DMS153 (cell line): ENCODE data around the gene TNS1.

Source experiments
- DNase-seq: peaks from one replicate; lab custom pipeline; 2025; lab: John Stamatoyannopoulos, UW

TNS1 gene

DNA sequence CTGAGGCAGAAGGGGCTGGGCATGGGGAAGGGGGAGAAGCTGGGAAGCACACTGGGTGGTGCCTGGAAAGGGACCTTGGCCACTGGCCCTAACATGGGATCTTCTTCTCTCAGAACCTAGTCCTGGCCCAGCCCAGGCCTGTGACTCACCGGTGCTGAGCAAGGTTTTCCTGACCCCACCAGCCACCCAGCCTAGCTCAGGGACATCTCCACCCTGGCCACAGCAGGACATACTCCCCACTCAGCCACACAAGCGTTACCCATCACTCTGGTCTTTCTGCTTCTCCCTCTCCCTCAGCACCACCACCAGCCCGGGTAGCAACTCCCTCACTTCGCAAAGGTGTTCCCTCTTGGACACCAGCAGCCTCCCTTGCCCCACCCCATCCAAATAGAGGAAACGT lies 22.8 kb downstream of the TNS1 start:
- no peak for DNase-seq

DNA sequence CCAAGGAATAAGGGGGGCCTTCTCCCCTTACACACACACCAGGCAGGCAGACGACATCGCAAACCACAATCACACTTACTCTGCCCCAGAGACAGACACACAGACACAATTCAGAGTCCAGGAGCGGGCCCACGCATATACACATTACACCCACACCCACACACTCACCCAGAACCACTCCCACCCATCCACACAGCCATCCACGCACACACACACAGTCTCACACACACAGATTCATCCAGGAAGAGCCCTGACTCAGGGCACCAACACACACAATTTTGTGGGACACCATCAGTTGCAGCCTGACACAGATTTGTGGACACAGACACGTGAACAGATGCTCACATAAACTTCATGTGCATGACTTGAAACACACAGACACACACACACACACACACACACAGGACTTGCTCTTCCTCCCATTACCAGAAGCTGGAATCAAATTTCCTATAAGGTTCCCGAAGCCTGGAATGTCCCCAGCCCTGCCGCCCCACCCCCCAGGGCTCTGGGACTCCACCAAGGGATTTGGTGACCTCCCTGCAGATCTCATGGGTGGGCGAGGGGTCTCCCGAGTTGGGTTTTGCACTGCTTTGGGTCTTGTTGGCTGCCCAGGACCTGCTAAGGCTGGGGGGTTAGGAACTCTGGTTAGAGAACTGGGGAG lies 23.5 kb downstream of the TNS1 start:
- no peak for DNase-seq

DNA sequence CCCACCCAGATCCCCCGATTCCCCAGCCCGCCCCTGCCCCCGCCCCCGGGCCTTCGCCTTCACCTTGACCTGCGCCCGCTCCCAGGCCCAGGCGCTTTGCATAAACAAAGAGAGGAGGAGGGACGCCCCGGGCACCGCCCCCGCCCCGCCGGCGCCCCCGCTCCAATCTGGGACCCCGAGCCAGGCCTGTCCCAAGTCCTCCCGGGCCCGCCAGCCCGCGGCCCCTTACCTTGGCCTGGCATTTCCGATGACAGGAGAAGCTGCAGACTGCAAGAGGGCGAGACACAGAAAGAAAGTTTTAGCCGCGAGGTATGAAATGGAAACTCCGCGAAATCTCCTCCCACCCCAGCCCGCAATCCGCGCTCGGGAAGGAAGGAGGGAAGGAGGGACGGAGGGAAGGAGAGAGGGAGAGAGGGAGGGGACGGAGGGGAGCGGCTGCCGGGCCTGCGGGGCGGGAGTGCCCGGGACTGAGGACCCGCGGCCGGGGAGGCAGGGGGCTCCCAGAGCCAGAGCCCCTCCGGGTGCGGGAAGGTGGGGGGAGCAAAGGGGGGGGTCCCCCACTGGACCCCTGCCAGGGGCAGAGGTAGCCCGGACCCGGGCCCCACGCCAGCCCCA lies 24.2 kb downstream of the TNS1 start:
- no peak for DNase-seq

DNA sequence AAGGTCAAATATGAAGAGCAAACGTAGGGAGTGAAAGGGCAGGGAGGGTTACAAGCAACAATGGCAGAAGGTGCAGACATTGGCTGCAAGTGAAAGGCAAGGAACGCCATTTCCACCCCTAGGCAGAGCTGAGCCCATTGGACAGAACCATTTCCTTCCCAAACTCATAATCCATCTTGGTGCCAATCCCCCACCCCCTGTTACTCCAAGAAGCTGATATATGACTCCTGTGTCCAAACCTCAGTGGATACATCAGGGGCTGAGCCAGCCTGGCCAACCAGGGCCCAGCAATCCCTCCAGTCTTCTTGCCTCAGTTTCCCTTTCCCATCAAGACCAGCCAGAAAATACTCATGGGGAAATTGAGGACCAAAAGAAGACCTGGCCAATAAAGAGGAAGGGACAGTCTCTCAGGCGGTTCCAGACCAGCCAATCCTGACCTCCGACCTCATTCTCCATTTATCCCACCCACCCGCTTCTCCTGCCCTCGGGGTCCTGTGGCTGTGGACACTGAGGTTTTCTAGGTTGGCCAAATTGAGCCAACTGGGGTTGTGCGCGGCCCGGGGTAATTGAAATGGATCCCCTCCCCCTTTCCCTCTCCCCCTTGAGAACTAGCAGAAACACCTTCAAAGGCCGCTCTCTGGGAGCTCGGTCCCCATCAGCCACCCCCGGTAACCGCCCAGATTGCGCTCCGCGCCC lies 24.8 kb downstream of the TNS1 start:
- DNase-seq, result no peak

DNA sequence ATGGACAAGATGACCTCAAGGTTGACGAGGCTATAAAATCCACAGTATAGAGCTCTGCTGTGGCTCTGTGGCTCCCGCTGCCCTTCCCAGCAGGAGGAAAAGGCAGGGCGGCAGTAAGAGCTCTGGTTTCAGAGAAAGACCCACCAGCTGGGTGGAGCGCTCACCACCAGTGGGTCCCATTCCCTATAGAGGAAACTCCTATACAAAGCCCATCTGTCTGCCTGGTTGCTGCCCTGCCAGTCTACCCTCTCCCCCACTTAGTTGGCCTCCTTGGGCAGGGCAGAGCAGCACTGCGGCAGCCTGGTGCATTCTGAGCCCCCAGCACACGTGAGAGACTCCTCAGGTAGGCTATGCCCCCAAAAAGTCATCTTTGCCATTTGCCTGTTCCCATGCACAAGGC lies 26.5 kb downstream of the TNS1 start:
- DNase-seq, result no peak

DNA sequence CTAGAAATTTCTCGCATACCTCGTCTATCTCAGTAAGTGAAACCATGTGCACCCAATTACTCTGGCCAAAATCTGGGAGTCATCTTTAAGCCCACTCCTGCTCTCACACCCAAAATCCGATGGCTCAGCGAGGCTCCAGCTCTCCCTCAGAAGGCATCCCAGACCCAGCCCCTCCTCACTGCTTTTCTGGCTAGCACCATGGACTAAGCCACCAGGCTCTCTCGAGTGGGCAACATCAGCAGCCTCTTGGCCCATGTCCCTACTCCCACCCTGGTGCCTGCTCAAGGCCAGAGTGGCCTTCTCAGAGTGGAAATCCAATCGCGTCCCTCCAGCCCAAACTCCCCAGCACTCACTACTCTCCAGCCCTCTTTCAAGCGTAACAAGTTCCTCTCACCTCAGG lies 27.2 kb downstream of the TNS1 start:
- DNase-seq, result no peak

DNA sequence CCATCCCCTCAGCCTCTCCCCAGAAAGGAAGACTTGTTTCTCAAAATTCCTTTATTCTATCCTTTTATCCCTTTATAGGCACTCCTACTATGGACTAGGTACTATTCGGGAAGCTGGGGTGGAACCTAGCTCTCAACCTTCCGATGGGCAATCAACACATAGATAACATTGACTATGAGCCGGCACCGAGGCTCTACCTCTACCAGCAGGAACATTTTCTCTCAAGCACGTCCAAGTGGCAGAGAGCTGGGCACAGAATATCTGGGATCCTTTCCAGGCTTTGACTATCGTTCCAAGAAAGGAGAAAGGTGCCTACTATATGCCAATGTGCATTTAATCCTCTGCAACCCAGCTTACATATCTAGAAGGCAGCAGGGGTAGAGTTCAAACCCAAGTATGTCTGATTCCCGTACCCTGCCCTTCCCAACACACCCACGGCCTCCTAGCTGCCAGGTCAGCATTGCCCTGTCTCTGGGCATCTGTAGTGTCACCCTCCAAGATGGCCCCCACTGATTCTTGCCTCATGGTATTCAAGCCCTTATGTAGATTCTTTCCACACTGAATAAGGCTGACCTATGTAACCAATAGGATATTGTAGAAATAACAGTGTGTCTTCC lies 28.3 kb downstream of the TNS1 start:
- no peak for DNase-seq

DNA sequence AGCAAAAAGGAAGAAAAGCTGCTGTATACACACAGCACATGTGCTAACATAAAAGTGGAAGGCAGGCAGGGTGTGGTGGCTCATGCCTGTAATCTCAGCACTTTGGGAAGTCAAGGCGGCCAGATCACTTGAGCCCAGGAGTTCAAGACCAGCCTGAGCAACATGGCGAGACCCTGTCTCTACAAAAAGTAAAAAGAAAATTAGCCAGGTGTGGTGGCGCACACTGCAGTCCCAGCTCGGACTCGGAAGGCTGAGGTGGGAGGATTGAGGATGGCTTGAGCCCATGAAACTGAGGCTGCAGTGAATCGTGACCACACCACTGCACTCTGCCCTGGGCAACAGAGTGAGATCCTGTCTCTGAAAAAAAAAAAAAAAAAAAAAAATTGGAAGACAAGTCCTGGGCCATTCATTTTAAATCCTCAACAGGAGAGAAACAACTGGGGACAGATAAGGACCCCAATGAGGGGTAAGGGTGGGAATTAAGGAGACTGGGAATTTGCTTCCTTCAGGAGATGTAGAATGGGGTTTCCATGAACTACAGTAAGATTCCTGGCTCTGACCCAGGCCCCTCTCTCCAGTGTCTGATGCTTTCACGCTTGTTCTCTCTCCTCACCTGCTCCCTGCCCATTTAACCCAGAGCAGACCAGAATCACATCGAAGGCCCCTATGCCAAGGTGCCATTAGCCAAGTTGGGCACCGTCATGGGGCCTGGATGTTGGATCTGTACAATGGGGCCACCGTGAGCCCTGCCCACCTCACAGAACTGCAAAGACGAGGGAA lies 29.6 kb downstream of the TNS1 start:
- no peak for DNase-seq

DNA sequence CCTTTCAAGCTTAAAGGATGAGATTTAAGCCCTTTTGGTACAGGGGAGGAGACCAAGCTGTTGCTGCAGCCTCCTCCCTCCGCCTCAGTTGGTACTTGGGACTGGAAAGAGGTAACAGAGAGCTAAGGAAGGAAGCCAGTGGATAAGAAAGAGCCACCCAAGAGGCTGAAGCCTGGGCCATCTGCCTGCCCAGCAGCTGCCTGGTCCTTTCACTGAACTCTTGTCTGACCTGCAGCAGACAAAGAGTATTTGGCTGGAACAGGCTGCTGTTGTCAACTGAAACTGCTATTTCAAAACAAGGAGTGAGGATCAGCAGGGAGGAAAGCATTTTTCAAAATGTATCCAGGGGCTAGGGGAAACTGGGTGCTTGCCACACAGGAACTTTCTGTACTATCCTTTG lies 30.3 kb downstream of the TNS1 start:
- no peak for DNase-seq

DNA sequence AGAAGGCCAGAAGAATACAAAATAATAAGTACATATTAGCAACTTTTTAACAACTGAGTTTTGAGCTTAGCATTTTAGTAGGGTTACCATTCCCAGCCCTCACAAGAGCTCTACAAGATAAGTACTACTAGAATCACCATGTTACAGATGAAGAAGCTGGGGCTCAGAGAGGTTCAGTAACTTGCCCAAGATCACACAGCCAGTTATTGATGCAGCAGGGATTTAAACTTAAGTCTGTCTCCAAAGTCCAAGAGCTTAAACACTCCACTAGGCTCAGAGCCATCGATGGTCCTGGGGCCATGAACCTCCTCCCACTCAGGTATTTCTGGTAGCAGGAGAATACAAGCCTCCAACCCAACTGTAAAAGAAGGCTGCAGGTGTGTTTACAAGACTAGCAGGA lies 30.8 kb downstream of the TNS1 start:
- no peak for DNase-seq

DNA sequence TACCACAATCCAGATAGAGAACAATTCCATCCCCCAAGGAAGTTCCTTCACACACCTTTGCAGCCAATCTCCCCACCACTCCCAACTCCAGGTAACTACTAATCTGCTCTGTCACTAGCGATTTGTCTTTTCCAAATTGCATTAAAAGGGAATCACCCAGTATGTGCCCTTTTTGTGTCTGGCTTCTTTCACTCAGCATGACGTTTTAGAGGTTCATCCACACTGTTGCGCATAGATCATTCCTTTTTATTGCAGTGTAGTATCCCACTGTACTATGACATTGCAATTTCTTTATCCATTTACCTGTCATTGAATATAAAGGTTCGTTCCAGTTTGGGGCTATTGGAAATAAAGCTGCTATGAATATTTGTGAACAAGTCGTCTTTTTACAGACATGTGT lies 31.6 kb downstream of the TNS1 start:
- DNase-seq, result no peak

DNA sequence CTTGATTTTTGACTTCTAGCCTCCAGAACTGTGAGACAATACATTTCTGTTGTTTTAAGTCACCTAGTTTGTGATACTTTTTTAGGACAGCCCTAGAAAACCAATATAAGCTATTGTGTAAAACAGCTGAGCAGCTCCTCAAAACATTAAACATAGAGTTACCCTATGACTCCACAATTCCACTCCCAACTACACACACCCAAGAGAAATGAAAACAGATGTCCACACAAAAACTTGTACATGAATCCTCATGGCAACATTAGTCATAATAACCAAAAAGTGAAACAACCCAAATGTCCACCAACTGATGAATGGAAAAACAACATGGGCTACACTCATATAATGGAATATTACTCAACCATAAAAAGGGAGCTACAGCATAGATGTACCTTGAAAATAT lies 32.6 kb downstream of the TNS1 start:
- DNase-seq, result no peak

DNA sequence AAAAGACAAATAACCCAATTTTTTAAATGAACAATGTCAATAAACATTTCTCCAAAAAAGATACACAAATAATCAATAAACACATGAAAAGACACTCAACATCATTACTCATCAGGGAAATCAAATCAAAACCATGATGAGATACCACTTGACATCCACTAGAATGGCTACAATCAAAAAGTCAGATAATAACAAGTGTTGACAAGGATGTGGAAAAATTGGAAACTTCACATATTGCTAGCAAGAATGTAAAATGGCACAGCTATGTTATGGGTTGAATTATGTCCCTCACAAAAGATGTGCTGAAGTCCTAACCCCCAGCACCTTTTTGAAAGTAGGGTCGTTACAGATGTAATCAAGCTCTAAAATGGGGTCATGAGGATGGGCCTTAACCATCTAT lies 33.2 kb downstream of the TNS1 start:
- no peak for DNase-seq

DNA sequence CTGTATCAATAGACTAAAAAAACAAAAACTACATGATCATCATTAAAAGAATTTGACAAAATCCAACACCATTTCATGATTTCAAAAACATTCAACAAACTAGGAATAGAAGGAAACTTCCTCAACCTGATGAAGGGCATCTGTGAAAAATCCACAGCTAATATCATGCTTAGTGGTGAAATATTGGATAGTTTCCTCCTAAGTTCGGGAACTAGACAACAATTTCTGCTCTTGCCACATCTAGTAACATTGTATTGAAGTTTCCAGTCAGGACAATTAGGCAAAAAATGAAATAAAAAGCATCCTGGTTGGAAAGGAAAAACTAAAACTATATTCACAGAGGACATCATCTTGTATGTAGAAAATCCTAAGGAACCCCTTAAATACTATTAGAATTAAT lies 34.8 kb downstream of the TNS1 start:
- no peak for DNase-seq

DNA sequence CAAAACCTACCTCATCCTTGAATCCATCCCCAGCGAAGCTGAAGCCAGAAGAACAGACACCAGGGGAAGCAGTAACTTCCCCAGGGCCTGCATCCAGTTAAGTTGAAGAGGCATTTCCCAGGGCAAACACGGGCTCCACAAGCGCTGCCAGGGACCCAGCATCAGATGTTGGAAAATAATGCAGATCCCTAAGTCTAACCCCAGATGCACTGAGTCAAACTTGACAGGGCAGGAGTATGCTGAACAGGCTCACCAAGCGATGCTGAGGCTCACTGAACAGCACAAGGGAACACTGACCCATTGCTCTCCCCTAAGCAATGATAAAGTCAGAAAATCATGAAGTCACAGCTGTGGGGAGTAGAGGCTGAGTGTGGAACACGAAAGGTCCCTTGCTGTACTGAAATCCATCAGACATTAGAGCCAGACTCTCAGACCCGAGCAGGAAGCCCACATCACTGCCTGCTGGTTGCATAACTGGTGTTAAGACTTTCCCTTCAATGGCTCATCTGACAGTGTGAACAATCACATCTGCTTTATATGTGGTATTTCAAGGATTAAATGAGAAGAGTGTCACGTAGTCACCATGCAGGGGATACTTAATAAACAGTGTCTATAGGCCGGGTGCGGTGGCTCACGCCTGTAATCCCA lies 36.2 kb downstream of the TNS1 start:
- DNase-seq, result no peak

DNA sequence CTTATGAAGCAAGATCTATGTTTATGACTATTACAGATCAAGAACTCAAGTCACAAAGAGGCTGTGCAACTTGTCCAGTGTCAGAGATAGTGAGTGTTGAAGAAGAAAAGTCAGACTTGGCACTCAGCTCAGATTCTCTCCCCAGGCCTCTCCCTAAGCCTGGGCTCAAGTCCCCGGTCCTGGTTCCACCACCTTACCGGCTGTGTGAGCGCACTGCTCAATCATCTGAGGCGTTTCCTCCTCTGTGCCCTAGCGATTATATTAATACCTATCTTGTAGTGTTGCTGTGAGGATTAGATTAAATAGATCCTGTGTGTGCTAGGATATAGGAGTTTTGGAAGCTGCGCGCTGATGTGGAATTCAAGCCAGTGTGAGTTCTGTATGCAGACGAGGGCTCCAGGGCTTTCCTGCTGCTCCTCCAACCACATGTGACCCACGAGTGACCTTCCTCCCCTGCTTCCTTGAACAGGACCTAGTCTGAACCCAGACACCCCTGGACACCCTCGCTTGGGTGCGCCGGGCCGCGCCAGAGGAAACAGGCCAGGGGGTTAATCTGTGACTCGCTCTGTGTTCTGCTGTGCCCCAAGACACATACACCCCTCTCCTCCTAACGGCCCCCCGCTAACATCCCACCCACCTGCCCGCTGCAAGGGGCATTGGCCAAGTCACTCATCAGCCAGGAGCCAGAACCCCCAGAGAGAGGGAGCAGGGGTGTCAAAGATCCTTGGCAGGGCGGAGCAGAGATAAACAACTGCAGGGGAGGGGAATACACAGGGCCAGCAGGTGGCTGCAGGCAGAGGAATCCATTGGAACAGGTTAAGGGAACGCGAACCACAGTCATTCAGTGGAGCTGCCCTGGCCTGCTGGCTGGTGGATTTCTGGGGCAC lies 38.3 kb downstream of the TNS1 start:
- no peak for DNase-seq

DNA sequence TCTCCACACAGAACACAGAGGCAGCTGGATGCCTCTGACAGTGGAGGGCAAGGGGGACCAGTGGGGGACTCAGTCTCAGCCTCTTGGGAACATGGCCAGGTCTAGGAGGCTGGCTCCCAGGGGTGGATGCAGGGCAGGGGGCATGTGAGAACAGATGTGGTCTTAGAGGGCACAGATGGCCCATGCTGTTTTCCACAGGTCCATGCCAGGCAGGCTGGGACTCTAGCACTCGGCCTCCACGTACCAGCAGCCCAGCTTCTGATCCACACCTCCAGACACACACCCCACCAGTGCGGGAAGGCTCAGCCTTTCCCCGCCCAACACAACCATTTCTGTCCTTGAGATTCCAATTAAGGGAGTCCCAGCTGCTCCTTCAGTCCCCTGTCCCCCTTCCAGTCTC lies 42.4 kb downstream of the TNS1 start:
- DNase-seq, result no peak

DNA sequence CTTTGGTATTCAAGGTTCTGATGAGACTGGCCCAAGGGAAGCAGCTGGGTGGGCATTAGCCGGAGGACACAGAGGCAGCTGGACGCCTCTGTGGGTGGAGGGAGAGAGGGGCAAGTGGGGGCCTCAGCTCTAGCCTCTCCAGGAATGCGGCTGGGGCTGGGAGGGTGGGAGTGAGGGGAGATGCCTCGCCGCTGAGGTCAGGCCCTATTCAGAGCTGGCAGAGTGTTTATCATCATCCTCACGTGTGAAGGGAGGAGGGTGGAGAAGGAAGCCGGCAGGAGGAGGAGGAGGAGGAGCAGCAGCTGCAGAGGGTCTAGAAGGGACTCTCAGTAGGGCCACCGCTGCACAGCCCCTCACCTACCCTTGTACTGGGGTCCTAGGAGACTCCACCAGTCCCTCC lies 43.1 kb downstream of the TNS1 start:
- no peak for DNase-seq

DNA sequence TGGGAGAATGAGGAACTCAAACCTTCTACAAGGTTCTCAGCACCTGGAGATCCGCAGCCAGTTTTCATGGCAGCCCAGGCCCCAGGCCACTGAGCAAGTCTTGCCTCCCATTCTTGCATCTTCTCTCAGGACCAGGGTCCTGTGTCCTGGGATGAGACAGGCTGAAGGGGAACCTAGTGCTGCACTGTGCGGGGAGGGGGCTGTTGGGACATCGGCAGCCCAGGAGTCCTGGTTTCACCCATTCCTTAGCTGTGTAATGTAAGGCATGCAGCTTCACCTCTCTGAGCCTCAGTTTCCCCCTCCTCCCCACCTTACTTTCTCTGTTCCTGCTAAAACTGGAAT lies 43.9 kb downstream of the TNS1 start:
- no peak for DNase-seq

DNA sequence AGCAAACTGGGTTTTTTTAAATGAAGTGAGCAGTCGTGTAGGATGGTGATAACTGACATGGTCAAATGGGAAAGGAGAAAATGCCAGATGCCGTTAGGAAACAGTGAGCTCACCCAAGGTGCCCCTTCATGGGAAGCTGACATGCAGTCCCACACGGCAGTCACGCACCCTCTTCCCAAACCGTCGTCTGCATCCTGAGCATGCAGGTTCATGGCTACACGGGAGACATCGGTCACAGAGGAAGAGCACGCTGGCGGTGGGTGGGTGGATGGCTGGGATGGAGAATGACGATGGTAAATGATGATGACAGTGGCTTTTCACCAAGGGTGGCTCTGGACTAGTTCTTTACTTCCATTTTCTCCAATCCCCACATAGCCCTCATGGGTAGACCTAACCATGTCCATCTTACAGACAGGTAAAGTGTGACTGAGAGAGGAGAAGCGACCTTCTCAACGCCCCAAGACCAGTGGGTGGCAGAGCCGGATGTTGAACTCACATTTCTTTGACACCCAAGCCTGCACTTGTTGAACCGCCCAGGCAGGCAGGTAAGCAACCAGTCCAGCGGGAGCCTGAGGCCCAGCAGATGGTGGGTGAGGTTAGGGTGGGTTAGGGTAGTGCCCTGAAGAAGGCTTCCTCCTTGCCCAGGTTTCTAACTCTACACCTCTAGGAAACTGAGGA lies 44.5 kb downstream of the TNS1 start:
- no peak for DNase-seq
